Measurements from ENCODE around the gene GPR180. TPM values are rescaled to one million over a fixed set of nuclear protein-coding genes. Genes with fewer than 3 reads are reported as not detected.

GPR180 gene
- total RNA-seq, 1 donor from 2014 or later = 7.1 TPM

- intact Hi-C loops (cut with micrococcal nuclease) = no loop called here
Measured at GRCh38 chr13:94683409-94683808, 81.8 kb downstream of the GPR180 start.

Other genes starting within 250 kb of the GPR180 start
- gene DCT, start 122.2 kb upstream of the GPR180 start, total RNA-seq = 0.05 and 0.16 TPM in 2 replicates
- gene TGDS, start 5.7 kb upstream of the GPR180 start, total RNA-seq = 19.1 and 19.6 TPM in 2 replicates
- 0.07 TPM in 1 of 2 replicates, not detected in the other for gene SOX21, start 110.7 kb downstream of the GPR180 start, total RNA-seq

Measured in T-helper 2 cell treated with Interferon-gamma antibody and Interleukin-4, amounts not matched to agents 100 ng/mL and 5 ng/mL, for 36 hours (primary cell).